ENCODE data around the gene PBRM1. TPM values are rescaled to one million over a fixed set of nuclear protein-coding genes. Genes with fewer than 3 reads are reported as not detected.

Gene PBRM1
- total and polyA plus RNA-seq, 2 of the 13 experiments (the other 11 are each of a cell fraction or from before 2014, with no cell fraction given) = 10.9 to 33.2 TPM

- TF ChIP-seq ARID5B (CRISPR knock-in tag; IDR thresholded peaks at IDR 0.05) (peak; percentile 92), HMGXB3 (CRISPR knock-in tag; IDR thresholded peaks at IDR 0.05; ENCODE audit: borderline replicate concordance) (peak; percentile 61; the same call in 1 of the 2 replicates), TCF12 (IDR thresholded peaks at IDR 0.05) (no peak), TCF12 (CRISPR knock-in tag; IDR thresholded peaks at IDR 0.05) (peak; percentile 53; the same call in 1 of the 2 replicates), MXD1 (CRISPR knock-in tag; IDR thresholded peaks at IDR 0.05) (peak; percentile 70; the same call in 1 of the 2 replicates), MTA3 (CRISPR knock-in tag; IDR thresholded peaks at IDR 0.05) (no peak), KMT2A (CRISPR knock-in tag; IDR thresholded peaks at IDR 0.05) (peak; percentile 74; the same call in 1 of the 2 replicates), SIN3A (IDR thresholded peaks at IDR 0.05; ENCODE audit: borderline replicate concordance, low read depth, low read length) (peak; percentile 90), CHD4 (IDR thresholded peaks at IDR 0.05; ENCODE audit: borderline replicate concordance, low read length) (no peak; the same call in 1 of the 2 replicates), ZNF431 (CRISPR knock-in tag; IDR thresholded peaks at IDR 0.05; ENCODE audit: borderline replicate concordance, low read depth) (peak; percentile 47), CHCHD3 (CRISPR knock-in tag; IDR thresholded peaks at IDR 0.05) (no peak), ZBTB42 (CRISPR knock-in tag; IDR thresholded peaks at IDR 0.05) (peak; percentile 99), NFE2L2 (IDR thresholded peaks at IDR 0.05; ENCODE audit: low read length) (no peak), HMGA1 (CRISPR knock-in tag; conservative IDR thresholded peaks at IDR 0.05) (no peak), NFE2L1 (CRISPR knock-in tag; IDR thresholded peaks at IDR 0.05; ENCODE audit: borderline replicate concordance) (no peak), AGO2 (optimal IDR thresholded peaks at IDR 0.05; ENCODE audit: low read depth, low read length) (no peak), RORA (CRISPR knock-in tag; IDR thresholded peaks at IDR 0.05) (no peak), TCF7 (IDR thresholded peaks at IDR 0.05; ENCODE audit: low read depth) (peak; percentile 97), THRA (CRISPR knock-in tag; IDR thresholded peaks at IDR 0.05; ENCODE audit: borderline replicate concordance) (peak; percentile 81; the same call in 1 of the 2 replicates), EED (CRISPR knock-in tag; IDR thresholded peaks at IDR 0.05) (no peak)
These were observed 19.1 kb upstream of the PBRM1 start (continued) for GRCh38 chr3:52704611-52705437.
